HepG2 (cell line): Measurements from ENCODE around the gene LHX5.

ENCODE experiments used
- EZH2 ChIP-seq: conservative IDR thresholded peaks from 2 replicates; pipeline ENCODE4 v1.6.1; 2012; ENCODE audit warnings: mild to moderate bottlenecking, low read depth, low read length, moderate library complexity
- FOXJ3 ChIP-seq: sonication (generic); formaldehyde crosslinking; IDR thresholded peaks from 2 replicates; pipeline ENCODE4 v1.4.0; 2020; ENCODE audit warnings: missing genetic modification reagents, mild to moderate bottlenecking, borderline replicate concordance
- GABPA ChIP-seq, 2 experiments: IDR thresholded peaks; 2 replicates each; pipeline ENCODE4 v1.6.1; 2011 to 2016; ENCODE audit warnings: low read depth in 2 of 2, low read length in 1 of 2, missing biosample characterization in 1 of 2, missing genetic modification characterization in 1 of 2
- MLLT10 ChIP-seq: sonication (generic); formaldehyde crosslinking; IDR thresholded peaks from 2 replicates; pipeline ENCODE4 v1.4.0; 2020; ENCODE audit warnings: missing genetic modification reagents
- MTA3 ChIP-seq: sonication (generic); formaldehyde crosslinking; IDR thresholded peaks from 2 replicates; pipeline ENCODE4 v1.4.0; 2020; ENCODE audit warnings: missing genetic modification reagents
- RFX5 ChIP-seq: IDR thresholded peaks from 2 replicates; pipeline ENCODE4 v1.6.1; 2011; ENCODE audit warnings: low read depth, low read length, improper control_type of control experiment
- SRF ChIP-seq: IDR thresholded peaks from 2 replicates; pipeline ENCODE4 v1.6.1; 2011; ENCODE audit warnings: mild to moderate bottlenecking, low read depth, low read length, moderate library complexity
- ZBTB43 ChIP-seq: sonication (generic); formaldehyde crosslinking; conservative IDR thresholded peaks from 2 replicates; pipeline ENCODE4 v1.4.0; 2020; ENCODE audit warnings: missing genetic modification reagents
- ZNF768 ChIP-seq: sonication (generic); formaldehyde crosslinking; IDR thresholded peaks from 2 replicates; pipeline ENCODE4 v1.4.0; 2020; ENCODE audit warnings: missing genetic modification reagents

- no peak for TF ChIP-seq SRF
- no peak for TF ChIP-seq GABPA (IDR thresholded peaks at IDR 0.05; ENCODE audit: low read depth, low read length)
- no peak for TF ChIP-seq GABPA (CRISPR knock-in tag; IDR thresholded peaks at IDR 0.05; ENCODE audit: low read depth)
- TF ChIP-seq MTA3 (CRISPR knock-in tag), result no peak
- peak; percentile 37 for TF ChIP-seq EZH2
- no peak for TF ChIP-seq ZBTB43 (CRISPR knock-in tag)
- TF ChIP-seq FOXJ3 (CRISPR knock-in tag), result no peak
- TF ChIP-seq MLLT10, result no peak
- TF ChIP-seq ZNF768 (CRISPR knock-in tag), result no peak
- TF ChIP-seq RFX5, result no peak
Measured at GRCh38 chr12:113466454-113467141, 5.1 kb downstream of the LHX5 start.
